ENCODE results near the gene HAND1. TPM values are rescaled to one million over a fixed set of nuclear protein-coding genes. Genes with fewer than 3 reads are reported as not detected.

Gene HAND1
- total RNA-seq, 1 donor from 2014 or later: not detected

GRCh38 chr5:154470137-154470536 is 7.9 kb downstream of the HAND1 start:
- H3K4me3 ChIP-seq (ENCODE audit: low read depth, low read length): no peak overlapping the region
- DNase-seq (ENCODE audit: low read depth): no peak
- TF ChIP-seq CTCF (conservative IDR thresholded peaks at IDR 0.05; ENCODE audit: low read depth, low read length): no peak

- DNase-seq (ENCODE audit: low read depth): no peak
- no peak overlapping the region for H3K4me3 ChIP-seq (ENCODE audit: low read depth, low read length)
- TF ChIP-seq CTCF (conservative IDR thresholded peaks at IDR 0.05; ENCODE audit: low read depth, low read length): peak; percentile 90
Observed at GRCh38 chr5:154467655-154468354, 10.2 kb downstream of the HAND1 start.

GRCh38 chr5:154466671-154467070 is 11.4 kb downstream of the HAND1 start:
- H3K4me3 ChIP-seq (ENCODE audit: low read depth, low read length): no peak overlapping the region
- TF ChIP-seq CTCF (conservative IDR thresholded peaks at IDR 0.05; ENCODE audit: low read depth, low read length): no peak
- no peak for DNase-seq (ENCODE audit: low read depth)

GRCh38 chr5:154466147-154466546 is 11.9 kb downstream of the HAND1 start:
- TF ChIP-seq CTCF (conservative IDR thresholded peaks at IDR 0.05; ENCODE audit: low read depth, low read length): no peak
- no peak for DNase-seq (ENCODE audit: low read depth)
- H3K4me3 ChIP-seq (ENCODE audit: low read depth, low read length): no peak overlapping the region

- H3K4me3 ChIP-seq (ENCODE audit: low read depth, low read length): no peak overlapping the region
- TF ChIP-seq CTCF (conservative IDR thresholded peaks at IDR 0.05; ENCODE audit: low read depth, low read length): no peak
- DNase-seq (ENCODE audit: low read depth): peak; percentile 39
Observed at GRCh38 chr5:154465169-154465568, 12.9 kb downstream of the HAND1 start.

GRCh38 chr5:154464438-154464837 is 13.6 kb downstream of the HAND1 start:
- no peak for TF ChIP-seq CTCF (conservative IDR thresholded peaks at IDR 0.05; ENCODE audit: low read depth, low read length)
- H3K4me3 ChIP-seq (ENCODE audit: low read depth, low read length): no peak overlapping the region
- DNase-seq (ENCODE audit: low read depth): no peak

- peak; percentile 38 for TF ChIP-seq CTCF (conservative IDR thresholded peaks at IDR 0.05; ENCODE audit: low read depth, low read length)
- DNase-seq (ENCODE audit: low read depth): no peak
Observed at GRCh38 chr5:154461531-154461930, 16.5 kb downstream of the HAND1 start.

More at GRCh38 chr5:154461531-154461930, 16.5 kb downstream of the HAND1 start:
- no peak overlapping the region for H3K4me3 ChIP-seq (ENCODE audit: low read depth, low read length)
